Endothelial cell (in vitro differentiated cells): ENCODE data around the gene FCN3. TPM values are rescaled to one million over a fixed set of nuclear protein-coding genes. Genes with fewer than 3 reads are reported as not detected.
A peak's percentile ranks its signal among the peaks of the same experiment; 100 is the strongest.

Experiments
- DNase-seq: peaks from one replicate; pipeline ENCODE4 v3.0.0; 2021; ENCODE audit warnings: low spot score
- H3K27ac Mint-ChIP-seq: one replicate; pipeline ENCODE4 v1.8.0; 2021; ENCODE audit warnings: mixed read lengths, inconsistent platforms; ENCODE audit not compliant: unreplicated experiment
- H3K27me3 Mint-ChIP-seq: one replicate; pipeline ENCODE4 v1.8.0; 2021; ENCODE audit warnings: mild to moderate bottlenecking, moderate library complexity, mixed read lengths, inconsistent platforms; ENCODE audit not compliant: unreplicated experiment
- H3K36me3 Mint-ChIP-seq: one replicate; pipeline ENCODE4 v1.8.0; 2021; ENCODE audit warnings: mild to moderate bottlenecking, low read depth, mixed read lengths, inconsistent platforms; ENCODE audit not compliant: unreplicated experiment
- H3K4me1 Mint-ChIP-seq: one replicate; pipeline ENCODE4 v1.8.0; 2021; ENCODE audit warnings: mild to moderate bottlenecking, mixed read lengths, inconsistent platforms; ENCODE audit not compliant: unreplicated experiment
- H3K4me3 Mint-ChIP-seq: one replicate; pipeline ENCODE4 v1.8.0; 2021; ENCODE audit warnings: mild to moderate bottlenecking, mixed read lengths, inconsistent platforms; ENCODE audit not compliant: unreplicated experiment
- H3K9me3 Mint-ChIP-seq: one replicate; pipeline ENCODE4 v1.8.0; 2021; ENCODE audit warnings: mixed read lengths, inconsistent platforms; ENCODE audit not compliant: unreplicated experiment
- total RNA-seq: library from RNA; stranded (reverse); fragmentation: NEBNext Ultra II Directional; extraction: Animal tissue kit (Norgen Biotek cat#: 25700); gene quantifications from one replicate; pipeline ENCODE4 v1.2.1, GENCODE V29; 2021; ENCODE audit not compliant: unreplicated experiment
- TF ChIP-seq, protein P1 (sequence below): fragments of 200-600 bp; sonication (generic); IDR thresholded peaks from one replicate; pipeline ENCODE4 v1.5.0; 2021; ENCODE audit warnings: antibody characterized with exemption; ENCODE audit not compliant: unreplicated experiment

FCN3 gene
- total RNA-seq, 1 donor from 2014 or later = 132 TPM

DNA sequence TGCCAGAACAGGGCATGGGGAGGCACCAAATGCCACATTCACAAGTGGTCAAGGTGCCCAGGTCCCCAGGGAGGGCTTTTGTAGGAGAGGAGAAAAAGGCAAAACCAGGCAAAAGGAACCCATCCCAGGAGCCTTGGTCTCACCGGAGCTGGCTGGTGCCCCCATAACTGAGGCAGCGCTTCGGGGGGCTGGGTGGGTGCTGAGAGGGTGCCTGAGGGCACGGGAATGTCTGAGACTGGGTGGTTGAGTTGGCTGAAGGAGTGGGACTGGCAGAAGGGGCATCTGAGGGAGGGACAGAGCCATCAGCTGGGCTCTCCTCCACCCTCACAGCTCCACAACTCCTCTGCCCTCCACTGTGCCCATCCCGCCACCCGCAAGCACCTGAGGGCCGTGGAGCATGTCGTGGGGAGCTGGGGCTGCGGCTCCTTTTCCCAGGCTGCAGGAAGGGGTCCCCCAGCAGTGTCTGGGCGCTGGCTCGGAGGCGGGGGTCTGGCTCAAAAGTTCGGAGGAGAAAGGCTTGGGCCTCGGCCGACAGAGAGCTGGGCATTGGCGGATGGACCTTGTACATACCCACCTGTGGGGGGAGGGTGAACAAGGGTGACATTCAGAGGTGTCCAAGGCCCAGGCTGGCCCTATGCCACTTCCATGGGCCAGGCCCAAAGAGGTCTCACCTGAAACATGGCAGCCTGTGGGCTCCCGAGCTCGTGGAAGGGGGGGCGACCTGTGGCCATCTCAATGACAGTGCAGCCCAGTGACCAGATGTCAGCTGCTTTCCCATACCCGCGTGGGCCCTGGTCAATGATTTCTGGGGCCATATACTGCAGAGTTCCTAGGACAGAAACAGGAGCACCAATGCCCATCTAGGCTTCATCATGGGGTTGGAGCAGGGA lies 16.3 kb downstream of the FCN3 start:
- peaks cover 12% of the 10 kb centered on the region for H3K27me3 Mint-ChIP-seq
- H3K27ac Mint-ChIP-seq = no peak overlapping the region
- peaks cover 4% of the 10 kb centered on the region for H3K4me1 Mint-ChIP-seq
- H3K36me3 Mint-ChIP-seq = peaks cover 27% of the 10 kb centered on the region
- H3K9me3 Mint-ChIP-seq = no peaks in the 10 kb centered on the region
- H3K4me3 Mint-ChIP-seq = no peak overlapping the region
- TF ChIP-seq, protein P1, sequence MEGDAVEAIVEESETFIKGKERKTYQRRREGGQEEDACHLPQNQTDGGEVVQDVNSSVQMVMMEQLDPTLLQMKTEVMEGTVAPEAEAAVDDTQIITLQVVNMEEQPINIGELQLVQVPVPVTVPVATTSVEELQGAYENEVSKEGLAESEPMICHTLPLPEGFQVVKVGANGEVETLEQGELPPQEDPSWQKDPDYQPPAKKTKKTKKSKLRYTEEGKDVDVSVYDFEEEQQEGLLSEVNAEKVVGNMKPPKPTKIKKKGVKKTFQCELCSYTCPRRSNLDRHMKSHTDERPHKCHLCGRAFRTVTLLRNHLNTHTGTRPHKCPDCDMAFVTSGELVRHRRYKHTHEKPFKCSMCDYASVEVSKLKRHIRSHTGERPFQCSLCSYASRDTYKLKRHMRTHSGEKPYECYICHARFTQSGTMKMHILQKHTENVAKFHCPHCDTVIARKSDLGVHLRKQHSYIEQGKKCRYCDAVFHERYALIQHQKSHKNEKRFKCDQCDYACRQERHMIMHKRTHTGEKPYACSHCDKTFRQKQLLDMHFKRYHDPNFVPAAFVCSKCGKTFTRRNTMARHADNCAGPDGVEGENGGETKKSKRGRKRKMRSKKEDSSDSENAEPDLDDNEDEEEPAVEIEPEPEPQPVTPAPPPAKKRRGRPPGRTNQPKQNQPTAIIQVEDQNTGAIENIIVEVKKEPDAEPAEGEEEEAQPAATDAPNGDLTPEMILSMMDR = no peak
- DNase-seq = no peak

DNA sequence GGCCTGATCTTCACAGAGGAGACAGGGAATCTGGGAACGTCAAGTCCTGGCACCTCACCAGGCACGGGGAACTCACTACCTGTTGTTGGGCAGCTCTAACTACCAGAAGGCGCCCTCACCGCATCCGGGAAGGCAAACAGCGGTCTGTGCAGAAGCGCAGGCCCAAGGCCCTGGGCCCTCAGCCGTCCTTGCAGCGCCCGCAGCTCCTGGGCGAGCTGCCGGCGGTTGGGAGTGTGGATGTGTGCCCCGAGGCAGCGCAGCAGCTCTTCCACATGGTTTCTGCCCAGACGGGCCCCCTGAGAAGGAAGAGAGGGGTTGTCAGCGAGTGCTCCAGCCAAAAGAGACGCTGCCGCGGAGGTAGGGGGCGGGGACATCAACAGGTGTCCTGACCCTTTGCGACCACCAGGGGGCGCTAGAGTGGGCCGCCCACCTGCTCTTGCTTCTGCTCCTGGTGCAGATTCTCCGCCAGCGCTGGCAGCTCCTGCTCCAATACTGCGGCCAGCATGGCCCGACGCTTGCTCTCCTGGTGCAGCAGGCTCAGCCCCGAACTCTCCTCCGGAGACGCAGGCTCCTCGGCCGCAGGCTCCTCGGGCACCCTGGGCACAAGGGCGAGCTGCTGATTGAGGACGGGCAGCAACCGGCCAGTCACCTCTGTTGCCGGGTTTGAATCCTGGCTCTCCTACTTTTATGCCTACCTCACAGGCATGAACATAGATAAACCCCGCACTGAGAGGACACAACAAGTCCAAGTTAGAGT lies 17.2 kb downstream of the FCN3 start:
- Mint-ChIP-seq H3K4me3 (no peak overlapping the region), H3K27ac (no peak overlapping the region)

DNA sequence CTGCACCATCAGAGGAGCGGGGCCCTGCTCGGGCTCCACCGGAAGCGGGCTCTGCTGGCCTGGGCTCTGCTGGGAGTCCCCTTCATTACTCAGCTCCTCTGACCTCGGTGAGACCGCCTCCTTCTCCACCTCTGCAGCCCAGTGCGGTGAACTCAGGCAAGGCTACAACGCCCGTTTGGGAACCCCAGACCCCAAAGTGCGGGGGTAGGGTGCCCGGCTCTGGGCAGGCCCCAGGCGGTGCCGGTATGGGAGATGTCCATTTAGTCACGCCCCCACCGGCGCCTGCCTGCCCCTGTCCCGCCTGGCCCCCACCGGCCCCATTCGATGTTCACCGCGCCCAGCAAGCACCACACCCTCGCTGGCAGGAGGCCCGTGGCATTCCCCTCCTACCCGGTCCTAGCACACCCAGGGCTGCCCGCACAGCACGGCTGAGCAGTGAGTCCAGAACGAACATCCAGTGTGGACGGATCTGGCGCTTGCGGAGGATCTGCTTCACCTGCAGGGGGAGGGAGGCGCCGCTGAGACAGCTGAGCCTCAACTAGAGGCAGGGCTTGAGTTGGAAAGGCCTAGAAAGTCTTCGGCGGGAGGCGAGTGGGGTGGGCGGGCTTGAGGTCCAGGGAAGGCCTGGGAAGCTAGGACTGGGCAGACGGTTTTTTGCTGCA lies 17.9 kb downstream of the FCN3 start:
- DNase-seq = no peak
- TF ChIP-seq, protein P1 = no peak
- no peak overlapping the region for H3K4me3 Mint-ChIP-seq
- H3K27me3 Mint-ChIP-seq = peaks cover 11% of the 10 kb centered on the region
- no peak overlapping the region for H3K27ac Mint-ChIP-seq
- no peaks in the 10 kb centered on the region for H3K9me3 Mint-ChIP-seq
- H3K36me3 Mint-ChIP-seq = peaks cover 21% of the 10 kb centered on the region
- peaks cover 4% of the 10 kb centered on the region for H3K4me1 Mint-ChIP-seq

More for the DNA sequence above, 17.2 kb downstream of the FCN3 start:
- DNase-seq = peak; percentile 73
- peaks cover 12% of the 10 kb centered on the region for H3K27me3 Mint-ChIP-seq
- TF ChIP-seq, protein P1 = peak; percentile 100
- peaks cover 26% of the 10 kb centered on the region for H3K36me3 Mint-ChIP-seq
- no peaks in the 10 kb centered on the region for H3K9me3 Mint-ChIP-seq
- H3K4me1 Mint-ChIP-seq = peaks cover 4% of the 10 kb centered on the region

DNA sequence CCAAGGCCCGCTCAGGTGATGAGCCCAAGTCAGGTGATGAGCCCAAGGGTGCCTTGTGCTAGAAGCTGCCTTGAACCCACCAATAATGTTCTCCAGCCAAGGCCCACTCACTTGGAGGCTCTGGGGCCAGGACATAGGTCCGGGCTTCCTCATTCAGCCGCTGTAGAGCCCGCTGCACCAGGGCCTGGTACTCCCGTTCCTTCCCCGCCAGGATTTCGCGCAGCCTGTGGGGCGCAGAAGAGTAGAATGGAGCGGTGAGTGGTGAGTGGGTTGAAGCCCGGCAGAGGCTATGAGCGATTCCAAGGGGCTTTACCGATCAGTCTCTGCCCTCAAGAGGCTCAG lies 18.4 kb downstream of the FCN3 start:
- no peak for DNase-seq
- peaks cover 21% of the 10 kb centered on the region for H3K36me3 Mint-ChIP-seq
- no peaks in the 10 kb centered on the region for H3K9me3 Mint-ChIP-seq
- TF ChIP-seq, protein P1 = no peak
- peaks cover 4% of the 10 kb centered on the region for H3K4me1 Mint-ChIP-seq
- H3K27me3 Mint-ChIP-seq = peaks cover 12% of the 10 kb centered on the region
- H3K4me3 Mint-ChIP-seq = no peak overlapping the region
- H3K27ac Mint-ChIP-seq = no peak overlapping the region
